Measurements from ENCODE around the gene ADARB2.

The ADARB2 gene

DNA sequence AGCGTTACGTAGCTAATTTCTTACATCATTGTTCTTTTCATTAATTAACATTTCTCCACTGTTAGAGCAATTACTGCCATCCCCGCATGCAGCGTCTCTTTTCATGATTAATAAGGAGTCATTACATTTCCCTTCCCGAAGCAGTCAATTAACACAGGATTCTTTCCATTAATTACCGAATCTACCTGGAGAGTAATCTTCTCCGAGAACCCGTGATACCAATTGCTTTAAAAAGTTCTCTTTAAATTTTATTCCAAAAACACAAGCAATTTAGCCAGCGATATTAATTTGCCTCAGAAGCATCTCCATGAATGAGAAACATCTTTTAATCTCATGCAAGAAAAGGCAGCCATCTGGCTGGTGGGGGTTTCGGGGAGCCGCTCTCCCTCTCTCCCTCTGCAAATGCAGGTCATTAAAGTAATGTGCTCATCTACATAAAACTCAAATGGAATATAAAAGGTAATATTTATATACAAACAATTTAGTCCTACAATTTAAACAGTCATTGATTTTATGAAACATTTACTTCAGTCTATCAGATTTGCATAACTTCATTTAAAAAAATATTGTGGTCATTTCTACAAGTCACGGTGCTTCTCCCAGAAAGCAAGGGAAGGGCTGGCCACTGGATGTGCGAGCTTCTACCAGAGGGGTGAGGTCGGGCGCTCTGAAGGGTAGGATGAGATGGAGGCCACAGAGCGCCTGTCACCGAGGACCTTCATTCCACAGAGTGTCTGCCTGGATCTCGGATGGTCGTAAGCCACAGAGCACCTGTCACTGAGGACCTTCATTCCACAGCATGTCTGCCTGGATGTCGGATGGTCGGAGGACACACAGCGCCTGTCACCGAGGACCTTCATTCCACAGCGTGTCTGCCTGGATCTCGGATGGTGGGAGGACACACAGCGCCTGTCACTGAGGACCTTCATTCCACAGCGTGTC lies 536.2 kb downstream of the ADARB2 start:
- DNase-seq (ENCODE audit: low read depth in 2 of 3, low spot score in 2 of 3), result no peak

DNA sequence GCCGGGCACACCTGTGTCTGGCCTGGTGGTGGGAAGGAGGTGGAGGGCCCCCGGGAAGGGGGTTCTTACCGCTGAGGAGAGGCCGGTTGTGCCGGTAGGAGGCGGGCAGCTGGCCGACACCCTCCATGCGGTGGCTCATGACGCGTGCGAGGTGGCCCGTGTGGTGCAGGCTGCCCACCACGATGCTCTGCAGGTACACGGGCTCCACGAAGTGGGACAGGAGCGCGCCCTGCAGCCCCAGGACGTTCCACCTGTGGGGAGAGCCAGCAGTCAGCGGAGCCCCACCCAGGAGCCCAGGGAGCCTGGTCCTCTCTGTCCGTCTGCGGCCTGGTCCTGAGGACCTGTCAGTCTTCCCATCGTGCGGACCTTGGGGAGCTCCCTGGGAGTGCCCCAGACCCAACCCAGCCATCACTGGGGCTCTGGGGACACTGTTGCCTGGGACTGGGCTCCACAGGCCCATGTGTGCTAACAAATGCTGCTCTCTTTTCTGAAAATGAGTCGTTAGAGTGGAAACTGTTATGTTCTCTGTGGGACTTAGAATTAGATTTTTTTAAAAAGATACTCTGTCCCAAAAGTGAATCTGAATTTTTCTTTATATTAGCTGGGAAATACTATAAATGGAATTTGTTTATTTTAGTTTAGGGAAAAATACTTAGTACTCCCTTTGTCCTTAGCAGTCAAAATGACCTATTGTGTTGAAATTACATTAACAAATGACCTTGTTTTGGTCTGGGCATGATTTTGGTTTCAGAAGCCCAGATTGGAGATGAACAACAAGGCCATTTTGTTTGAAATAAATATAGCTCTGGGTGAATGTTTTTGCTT lies 537.2 kb downstream of the ADARB2 start:
- no peak for DNase-seq (ENCODE audit: low read depth in 2 of 3, low spot score in 2 of 3)

DNA sequence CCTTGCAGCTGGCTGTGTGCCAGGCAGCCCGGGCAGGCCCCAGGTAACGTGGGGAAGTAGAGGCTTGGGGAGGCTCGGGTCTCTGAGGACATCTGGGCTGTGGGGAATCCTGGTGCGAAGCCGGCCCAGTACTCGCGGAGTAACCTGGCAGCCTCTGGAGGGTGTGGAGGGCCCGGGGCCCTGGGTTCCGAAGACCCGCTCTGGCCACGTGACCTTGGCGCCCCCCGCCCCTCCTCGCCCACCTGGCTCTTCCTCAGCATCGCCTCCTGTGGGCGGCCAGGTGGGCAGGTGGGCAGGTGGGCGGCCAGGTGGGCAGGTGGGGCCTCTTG lies 538.0 kb downstream of the ADARB2 start:
- DNase-seq (ENCODE audit: low read depth in 2 of 3, low spot score in 2 of 3), result no peak

DNA sequence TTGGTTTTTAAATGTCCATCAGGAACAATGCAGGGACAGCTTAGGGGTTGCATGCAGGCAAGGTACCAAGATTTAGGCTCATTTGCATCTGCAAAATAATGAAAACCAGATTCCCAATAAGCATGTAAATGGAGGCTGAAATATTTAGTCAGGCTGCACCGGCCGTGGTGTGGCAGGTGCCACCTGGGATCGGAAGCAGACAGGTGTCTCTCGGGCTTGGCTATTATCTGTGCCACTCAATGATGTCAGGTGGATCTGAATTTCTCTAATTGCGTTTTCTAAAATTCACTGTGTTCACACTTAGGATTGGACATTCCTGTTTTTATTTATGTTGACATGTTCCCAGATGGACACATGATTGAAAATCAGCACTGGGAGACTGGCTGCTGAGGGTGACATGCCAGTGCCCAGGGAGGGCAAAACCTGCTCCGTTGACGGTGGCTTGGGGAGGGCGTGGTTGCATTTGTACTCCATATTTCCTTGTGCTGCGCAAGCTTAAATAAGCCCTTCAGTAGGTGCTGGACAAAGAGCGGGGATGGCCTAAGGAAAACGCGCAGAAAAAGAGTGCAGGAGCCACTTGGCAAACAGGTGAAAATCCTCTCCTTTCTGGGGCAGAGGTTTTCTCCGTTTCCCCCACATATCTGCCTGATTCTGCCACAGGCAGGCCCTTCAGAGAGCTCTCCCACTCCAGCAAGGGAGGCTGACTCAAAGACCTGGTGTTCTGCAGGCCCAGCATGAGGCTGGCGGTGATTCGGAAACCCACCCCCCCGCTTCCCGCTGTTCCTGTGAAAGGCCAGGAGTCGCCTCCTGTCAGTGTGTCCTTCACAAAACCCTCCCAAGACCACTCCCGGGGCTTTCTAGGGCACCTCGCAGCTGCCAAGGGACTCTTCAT lies 538.6 kb downstream of the ADARB2 start:
- no peak for DNase-seq (ENCODE audit: low read depth in 2 of 3, low spot score in 2 of 3)

DNA sequence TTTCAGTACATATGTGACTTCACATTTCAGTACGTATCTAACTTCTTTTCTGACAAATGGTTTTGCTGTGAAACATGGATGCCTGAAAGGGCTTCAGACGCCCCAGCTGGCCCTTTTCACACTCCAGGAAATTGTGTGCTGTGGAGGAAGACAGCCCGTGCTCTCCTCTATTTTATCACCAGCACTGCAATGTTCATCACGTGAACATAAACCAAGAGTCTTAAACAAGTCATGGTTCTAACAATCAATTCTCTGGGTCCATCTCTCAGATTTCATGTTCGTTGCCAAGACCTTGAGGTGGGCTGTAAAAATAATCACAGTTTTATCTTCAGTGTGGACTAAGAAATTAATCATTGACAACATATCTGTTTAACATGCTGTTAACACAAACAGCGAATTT lies 539.9 kb downstream of the ADARB2 start:
- DNase-seq (ENCODE audit: low read depth in 2 of 3, low spot score in 2 of 3), result no peak

DNA sequence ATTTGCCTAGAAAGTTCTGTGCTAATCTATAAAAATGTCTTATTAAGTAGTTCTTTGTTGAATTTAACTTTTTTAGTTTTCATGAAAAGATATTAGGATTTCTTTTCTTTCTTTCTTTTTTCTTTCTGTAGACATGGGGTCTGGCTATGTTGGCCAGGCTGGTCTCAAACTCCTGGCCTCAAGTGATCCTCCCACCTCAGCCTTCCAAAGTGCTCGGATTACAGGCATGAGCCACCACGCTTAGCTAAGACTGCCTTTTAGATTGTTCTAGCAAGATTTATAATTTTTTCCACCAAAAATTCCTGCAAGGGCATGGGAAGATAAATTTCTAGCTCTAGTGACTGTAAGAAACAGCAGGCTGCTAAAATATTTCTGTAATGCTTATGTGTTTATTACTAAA lies 540.7 kb downstream of the ADARB2 start:
- no peak for DNase-seq (ENCODE audit: low read depth in 2 of 3, low spot score in 2 of 3)

DNA sequence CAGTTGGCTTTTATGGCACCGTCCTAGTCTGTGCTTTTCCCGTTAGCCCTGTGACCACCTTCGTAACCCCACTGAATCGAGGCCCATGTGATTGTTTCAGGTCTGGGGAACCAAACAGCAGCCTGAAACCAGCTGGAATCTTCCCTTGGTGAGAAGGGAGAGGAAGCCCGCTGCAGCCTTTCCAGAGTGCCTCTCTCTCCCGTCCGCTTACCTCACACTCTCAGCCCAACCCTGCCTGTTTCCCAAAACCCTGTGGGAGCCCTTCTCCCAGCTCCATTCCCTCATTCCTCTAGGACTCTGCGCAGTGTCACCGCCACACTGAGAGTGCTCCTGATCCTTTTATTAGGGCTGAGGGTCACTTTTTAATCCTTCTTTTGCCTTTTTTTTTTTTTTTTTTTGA lies 541.5 kb downstream of the ADARB2 start:
- DNase-seq (ENCODE audit: low read depth in 2 of 3, low spot score in 2 of 3), result no peak

DNA sequence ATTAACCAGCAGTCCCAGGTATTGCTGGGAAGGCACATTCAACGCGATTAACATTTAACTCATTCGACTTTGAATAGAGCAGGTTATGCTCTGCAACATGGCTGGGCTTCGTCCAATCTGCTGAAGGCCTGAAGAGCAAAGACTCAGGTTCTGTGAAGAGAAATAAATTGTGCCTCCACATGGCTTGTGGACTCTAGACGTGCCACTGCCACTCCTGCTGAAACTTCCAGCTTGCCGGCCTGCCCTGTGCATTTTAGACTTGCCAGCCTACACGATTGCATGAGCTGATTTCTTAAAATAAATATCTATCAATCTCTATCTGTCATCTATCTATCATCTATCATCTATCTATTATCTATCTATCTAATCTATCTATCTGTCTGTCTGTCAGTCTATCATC lies 543.2 kb downstream of the ADARB2 start:
- DNase-seq (ENCODE audit: low read depth in 2 of 3, low spot score in 2 of 3), result no peak

DNA sequence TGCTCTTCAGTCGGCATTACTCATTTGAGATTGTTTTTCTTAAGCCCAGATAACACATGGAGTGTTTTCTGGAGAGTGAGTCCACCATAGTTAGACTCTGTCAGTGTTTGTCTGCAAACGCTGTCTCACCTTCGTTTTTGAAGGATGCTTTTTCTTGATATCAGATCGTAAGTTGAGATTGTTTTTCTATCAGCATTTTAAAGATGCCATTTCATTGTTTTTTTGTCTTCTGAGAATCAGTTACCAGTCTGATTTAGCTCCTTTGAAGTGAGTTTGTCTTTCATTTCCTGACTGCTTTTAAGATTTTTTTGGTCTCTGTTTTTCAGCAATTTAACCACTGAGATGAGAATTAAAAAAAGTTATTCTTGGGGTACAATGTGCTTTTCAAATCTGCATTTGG lies 543.8 kb downstream of the ADARB2 start:
- DNase-seq (ENCODE audit: low read depth in 2 of 3, low spot score in 2 of 3), result no peak

DNA sequence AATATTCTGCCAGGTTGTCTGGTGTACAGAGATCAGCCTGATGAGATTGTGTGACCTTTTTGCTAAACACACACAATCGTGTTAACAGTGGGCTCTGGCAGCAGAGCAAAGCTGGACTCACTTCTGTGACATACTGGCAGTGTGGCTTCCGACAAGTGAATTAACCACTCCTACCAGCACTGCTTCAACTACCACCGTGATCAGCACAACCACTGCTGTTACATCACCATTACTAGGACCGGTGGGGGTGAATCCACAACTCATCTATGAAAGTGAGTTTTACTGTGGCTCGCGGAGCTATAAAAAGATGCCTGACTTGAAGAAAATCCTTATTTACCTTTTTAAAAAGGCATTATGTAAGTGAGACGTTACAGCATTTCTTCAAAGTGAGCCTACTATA lies 545.6 kb downstream of the ADARB2 start:
- DNase-seq (ENCODE audit: low read depth in 2 of 3, low spot score in 2 of 3), result no peak

DNA sequence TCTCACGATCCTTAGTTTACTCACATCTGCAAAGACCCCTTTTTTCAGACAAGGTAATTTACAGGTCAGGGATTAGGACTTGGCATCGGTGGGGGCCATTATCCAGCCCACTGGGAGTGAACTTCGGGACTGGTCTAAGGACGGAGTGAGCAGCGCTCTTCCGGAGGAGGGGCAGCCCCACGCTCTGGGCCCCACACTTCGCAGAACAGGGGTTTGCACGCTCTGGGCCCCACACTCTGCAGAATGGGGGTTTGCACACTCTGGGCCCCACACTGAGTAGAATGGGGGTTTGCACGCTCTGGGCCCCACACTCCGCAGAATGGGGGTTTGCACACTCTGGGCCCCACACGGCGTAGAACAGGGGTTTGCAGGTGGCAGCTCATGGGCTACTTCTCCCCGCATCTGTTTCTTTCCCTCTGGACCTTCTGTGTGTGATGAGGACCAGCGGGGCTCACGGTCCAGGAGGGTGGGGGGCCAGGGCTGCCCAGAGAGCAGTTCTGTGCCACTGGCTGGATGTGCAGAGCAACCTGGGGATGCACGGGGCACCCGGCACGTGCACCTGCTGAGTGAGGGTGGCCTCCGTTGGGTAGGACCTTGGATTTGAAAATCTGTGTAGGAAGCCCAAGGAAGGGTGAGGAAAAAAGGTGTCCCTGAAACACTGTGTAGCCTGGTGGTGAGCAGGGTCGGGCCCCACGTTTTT lies 546.4 kb downstream of the ADARB2 start:
- DNase-seq (ENCODE audit: low read depth in 2 of 3, low spot score in 2 of 3), result no peak

DNA sequence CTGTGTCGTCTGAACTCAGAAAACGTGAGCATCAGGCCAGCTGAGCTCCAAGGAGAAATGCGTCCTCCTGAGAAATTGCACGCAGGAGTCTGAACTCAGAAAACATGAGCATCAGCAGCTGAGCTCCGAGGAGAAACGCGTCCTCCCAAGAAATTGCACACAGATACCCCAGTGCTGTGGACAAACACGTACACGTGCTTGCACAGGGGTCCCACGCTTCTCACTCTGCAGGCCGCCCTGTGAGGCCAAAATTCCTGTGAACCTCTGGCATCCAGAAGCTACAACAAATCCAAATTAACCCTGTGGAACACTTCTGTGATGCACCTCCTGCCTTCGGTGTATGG lies 547.3 kb downstream of the ADARB2 start:
- no peak for DNase-seq (ENCODE audit: low read depth in 2 of 3, low spot score in 2 of 3)

DNA sequence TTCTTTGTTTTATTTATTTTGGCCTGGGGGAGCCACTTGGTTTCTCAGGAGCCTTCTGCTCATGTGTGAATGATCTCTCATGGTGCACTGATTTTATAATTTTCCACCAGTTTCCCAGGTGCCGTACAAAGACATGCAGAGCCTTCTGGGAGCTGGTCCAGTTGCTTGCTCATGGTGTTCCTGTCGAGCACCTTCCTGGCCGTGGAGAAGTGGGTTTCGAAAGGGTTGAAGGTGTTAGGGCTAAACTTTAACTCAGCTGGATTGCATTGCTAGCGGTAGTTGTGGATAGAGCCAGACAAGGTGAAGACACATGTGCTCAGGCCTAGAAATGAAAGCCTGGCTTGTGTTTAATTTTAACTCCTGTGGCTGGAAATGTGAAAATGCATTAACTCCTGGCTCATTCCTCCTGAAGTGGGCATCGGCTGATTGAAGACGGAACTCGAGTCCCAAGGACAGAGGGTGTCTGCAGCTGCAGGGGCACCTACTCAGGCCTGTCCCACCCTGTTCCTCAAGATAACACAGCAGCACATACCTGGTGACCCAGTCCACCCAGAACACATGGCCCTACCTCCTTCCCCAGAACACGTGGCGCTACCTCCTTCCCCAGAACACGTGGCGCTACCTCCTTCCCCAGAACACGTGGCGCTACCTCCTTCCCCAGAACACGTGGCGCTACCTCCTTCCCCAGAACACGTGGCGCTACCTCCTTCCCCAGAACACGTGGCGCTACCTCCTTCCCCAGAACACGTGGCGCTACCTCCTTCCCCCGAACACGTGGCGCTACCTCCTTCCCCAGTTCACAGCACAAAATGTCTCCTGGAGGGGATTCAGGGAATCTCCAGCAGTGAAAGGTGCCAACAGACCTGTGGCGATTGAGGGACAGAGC lies 547.9 kb downstream of the ADARB2 start:
- no peak for DNase-seq (ENCODE audit: low read depth in 2 of 3, low spot score in 2 of 3)

DNA sequence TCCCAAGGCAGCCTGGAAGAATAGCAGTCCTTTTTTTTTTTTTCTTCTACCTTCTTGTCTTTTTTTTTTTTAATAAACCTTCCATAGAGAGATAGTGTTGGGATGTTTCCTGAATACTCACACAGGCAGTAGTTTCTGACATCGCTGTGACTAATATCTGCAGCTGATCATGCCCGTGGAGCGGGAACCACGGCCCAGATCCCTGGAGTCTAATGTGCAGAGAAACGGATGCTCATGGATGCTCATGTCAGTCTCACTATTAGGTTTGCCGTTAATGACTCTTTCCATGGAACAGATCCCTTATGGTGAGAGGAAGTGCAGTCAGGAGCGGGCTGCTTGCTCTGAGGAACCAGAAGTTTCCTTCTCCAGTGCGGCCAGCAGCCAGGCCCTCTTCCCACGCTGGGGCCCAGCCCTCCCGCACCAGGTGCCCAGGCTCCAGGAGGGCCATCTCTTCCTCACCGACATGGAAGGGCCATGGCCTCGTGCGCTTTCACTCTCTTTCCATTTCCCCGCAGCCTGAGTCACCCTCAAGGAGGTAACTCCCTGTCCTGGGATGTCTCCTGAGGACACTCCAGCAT lies 548.7 kb downstream of the ADARB2 start:
- no peak for DNase-seq (ENCODE audit: low read depth in 2 of 3, low spot score in 2 of 3)

DNA sequence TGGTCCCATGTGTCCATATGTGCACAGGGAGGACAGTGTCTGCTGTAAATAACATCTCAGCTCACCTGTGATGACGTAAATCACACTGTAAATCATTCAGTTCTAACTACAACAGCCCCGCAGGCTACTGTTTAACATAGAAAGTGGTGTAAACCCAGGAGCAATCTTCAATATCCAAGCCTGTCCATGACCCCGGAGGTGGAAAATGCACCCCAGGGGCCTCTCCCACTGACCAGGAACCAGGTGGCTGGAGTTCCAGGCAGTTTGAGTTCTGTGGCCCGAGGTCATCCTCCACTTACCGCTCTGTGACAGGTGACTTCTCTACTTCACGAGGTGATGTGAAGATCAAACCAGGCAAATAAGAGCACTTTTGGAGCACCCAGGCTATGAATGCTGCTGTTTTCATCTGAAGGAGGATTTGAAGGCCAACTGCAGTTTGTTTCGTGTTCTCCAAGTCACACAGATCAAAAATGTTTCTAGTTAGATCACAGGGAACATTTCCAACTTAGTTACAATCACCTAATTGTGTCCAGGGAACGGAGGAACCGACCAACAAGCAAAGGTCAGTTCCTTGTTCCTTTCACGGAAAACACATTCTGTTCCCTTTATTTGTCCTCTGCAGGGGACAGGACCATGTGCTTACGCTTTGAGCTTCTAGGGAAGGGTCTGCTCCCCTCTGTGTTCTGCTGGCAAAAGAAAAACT lies 549.3 kb downstream of the ADARB2 start:
- no peak for DNase-seq (ENCODE audit: low read depth in 2 of 3, low spot score in 2 of 3)

DNA sequence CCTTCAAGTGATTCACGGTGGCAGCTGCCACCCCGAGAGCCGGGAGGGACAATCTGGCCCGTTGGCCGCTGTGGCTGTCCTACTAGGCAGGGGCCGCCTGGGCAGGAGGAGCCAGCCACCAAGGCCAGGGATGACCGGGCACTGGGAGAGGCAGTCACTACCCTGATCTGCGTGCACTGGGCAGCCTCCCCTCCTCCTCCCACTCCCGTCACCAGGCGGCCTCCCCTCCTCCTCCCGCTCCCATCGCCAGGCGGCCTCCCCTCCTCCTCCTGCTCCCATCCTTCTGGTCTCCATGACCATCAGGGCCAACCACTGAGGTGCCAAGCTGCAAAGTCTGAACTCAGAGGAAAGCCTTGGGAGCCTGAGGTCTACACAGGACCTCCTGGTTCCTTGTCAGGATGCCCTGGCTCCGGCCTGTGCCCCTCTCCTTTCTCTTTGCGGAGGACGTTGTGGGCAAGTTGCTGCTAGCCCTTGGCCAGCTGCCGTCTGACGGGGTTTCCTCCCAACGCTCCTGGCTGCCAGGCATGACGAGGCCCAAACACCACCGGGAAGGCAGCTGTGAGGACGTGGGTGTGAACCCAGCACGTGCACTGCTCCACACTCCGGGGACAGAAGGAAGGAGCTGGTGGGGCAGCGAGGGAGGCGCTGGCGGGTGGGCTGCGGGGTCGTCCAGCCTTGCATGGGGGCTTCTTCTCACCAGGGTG lies 550.0 kb downstream of the ADARB2 start:
- DNase-seq (ENCODE audit: low read depth in 2 of 3, low spot score in 2 of 3), result no peak

DNA sequence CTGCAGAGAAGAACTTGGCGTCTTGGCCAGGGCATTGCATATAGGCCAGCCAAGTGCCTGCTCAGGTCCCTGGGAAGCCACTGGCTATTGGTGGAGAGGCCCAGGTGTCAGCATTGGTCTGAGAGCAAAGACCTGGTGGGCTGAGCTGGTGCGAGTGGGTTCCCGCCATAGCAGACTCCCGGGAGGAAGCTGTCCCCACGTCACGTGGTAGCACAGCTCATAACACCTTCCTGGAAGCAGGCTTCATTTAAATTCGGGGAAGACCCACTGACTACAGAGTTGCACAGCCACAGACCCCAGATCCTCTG lies 550.7 kb downstream of the ADARB2 start:
- no peak for DNase-seq (ENCODE audit: low read depth in 2 of 3, low spot score in 2 of 3)

DNA sequence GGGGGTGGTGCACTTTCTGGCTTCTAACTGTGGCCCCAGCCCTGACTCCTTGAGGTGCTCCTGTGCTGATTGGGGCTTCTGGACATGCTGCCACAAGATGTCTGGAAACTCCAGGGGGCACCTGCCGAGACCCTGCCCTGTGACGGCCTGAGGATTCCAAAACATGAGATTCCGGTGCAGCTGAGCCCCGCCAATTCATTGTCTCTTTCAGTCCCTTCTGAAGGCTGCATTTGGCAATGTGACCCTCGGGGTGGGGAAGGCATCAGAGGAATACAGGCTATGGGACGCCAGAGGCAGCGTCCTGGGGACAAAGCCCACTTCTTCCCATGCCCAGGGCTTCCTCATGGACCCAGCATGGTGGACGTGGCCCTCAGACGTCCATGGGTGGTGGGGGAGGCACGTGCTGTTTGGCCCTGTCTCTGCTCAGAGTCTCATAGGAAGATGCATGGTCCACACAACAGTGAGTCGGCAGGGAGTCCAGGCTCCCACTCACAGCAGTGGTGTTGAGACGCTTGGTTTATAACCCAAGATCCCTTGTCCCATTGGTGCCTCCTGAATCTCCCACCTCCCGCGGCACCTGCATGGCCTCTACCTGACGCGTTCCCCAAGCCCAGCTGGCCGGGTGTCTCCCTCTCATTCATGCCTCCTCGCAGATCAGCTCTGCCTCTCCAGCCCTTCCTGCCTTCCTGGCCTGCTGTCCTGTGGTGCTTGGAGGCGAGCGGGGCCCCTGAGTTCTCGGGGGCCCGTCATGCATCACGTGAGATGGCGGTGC lies 551.2 kb downstream of the ADARB2 start:
- DNase-seq (ENCODE audit: low read depth in 2 of 3, low spot score in 2 of 3), result no peak
